ENCODE data around the gene ASB5. TPM values are rescaled to one million over a fixed set of nuclear protein-coding genes. Genes with fewer than 3 reads are reported as not detected.
"Not testable (repeated sequence)": the region's sequence is repeated elsewhere in the genome, so short reads cannot be mapped to it uniquely, and the experiment has no call there.

Gene ASB5
- total RNA-seq, 2 experiments from 2014 or later: not detected

DNA sequence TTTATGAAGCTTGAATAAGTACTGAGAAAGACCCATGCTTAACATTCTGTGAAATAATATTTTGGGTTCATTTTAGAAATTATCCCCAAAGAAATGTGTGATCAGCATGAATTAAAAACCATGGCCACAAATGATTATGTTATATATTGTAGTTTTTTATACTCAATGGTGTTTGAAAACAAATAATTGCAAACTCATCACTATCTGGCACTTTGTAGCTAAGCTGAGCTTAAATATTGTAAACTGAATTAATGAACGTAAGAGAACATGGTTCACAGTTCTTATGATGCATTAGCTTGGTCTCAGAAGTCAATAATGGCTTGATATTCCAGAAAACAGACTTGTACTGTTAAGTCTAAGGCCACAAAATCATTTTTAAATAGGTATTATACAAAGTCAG, 24.6 kb upstream of the ASB5 start:
- Mint-ChIP-seq H3K27ac (no peak overlapping the region), H3K36me3 (peaks cover 1% of the 10 kb centered on the region), H3K4me3 (no peak overlapping the region), H3K9me3 (no peaks in the 10 kb centered on the region), H3K27me3 (no peaks in the 10 kb centered on the region), H3K4me1 (no peaks in the 10 kb centered on the region)
- no peak for DNase-seq
- no peak for ATAC-seq (ENCODE audit: low read depth)
- POLR2A ChIA-PET: no interaction called here

DNA sequence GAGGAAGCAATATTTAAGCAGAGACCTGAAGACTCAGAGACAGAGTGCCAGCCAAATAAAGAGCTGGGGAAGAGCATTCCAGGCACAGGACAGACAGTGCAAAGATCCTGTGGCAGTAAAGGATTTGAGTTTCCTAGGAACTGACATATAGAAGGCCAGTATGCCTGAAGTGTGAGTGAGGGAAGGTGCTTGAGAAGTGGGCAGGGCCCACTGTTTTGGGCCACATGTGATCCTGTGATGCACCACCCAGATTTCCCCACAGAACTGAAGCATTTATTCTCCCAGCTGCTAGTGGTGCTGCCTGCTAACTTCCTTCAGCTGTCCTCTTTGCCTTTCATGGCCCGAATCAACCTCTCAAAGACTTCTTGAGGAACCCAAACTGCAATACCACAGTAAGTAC, 23.9 kb upstream of the ASB5 start:
- DNase-seq (no peak), ATAC-seq (ENCODE audit: low read depth) (no peak)
- H3K27me3 Mint-ChIP-seq: no peaks in the 10 kb centered on the region
- POLR2A ChIA-PET: no interaction called here
- H3K27ac Mint-ChIP-seq: no peak overlapping the region
- peaks cover 1% of the 10 kb centered on the region for H3K36me3 Mint-ChIP-seq
- H3K9me3 Mint-ChIP-seq: no peaks in the 10 kb centered on the region
- no peak overlapping the region for H3K4me3 Mint-ChIP-seq
- H3K4me1 Mint-ChIP-seq: no peaks in the 10 kb centered on the region

DNA sequence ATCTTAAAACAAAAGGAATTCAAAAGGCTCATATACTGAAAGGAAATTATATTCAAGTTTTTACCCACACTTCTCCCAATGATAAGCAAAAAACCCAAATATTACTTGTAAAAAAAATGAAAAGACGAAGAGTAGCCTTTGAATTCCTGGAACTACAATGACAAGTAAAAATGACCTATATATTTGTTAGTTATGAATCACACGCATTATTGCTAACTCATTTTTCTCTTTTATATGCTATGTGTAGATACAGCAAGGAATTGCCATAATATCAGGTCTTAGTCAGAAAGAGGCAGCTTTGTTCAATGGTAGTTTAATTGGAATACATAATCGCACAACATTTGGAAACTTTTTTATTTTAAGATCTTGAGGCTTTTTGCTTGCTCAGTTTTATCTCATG, 22.7 kb upstream of the ASB5 start:
- Mint-ChIP-seq H3K4me3 (no peak overlapping the region), H3K27ac (no peak overlapping the region), H3K36me3 (peaks cover 1% of the 10 kb centered on the region), H3K27me3 (no peaks in the 10 kb centered on the region), H3K9me3 (no peaks in the 10 kb centered on the region), H3K4me1 (no peaks in the 10 kb centered on the region)
- ATAC-seq (ENCODE audit: low read depth) (no peak), DNase-seq (no peak)
- POLR2A ChIA-PET: no interaction called here

DNA sequence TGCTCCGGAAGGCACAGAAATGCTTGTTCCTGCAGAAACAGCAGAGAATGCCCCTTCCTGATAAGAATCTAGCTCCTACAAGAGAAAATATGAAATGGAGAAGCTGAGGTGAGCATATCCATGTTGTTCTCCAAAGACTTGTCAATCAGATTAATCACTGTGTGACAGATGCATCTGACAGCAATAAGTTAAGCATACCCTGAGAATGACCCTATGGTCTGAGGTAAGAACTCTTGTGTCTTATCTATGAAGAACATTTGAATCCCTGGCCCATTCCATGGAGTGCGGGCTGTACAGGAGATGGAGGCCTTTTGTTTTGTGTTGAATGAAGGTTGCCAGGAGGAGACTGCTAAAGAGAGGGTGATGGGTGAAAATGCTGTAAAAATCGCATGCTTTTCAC, 21.5 kb upstream of the ASB5 start:
- no peaks in the 10 kb centered on the region for H3K9me3 Mint-ChIP-seq
- no peaks in the 10 kb centered on the region for H3K27me3 Mint-ChIP-seq
- H3K4me1 Mint-ChIP-seq: no peaks in the 10 kb centered on the region
- DNase-seq (no peak), ATAC-seq (ENCODE audit: low read depth) (no peak)
- POLR2A ChIA-PET: no interaction called here
- H3K4me3 Mint-ChIP-seq: no peak overlapping the region
- no peak overlapping the region for H3K27ac Mint-ChIP-seq
- H3K36me3 Mint-ChIP-seq: peaks cover 1% of the 10 kb centered on the region

DNA sequence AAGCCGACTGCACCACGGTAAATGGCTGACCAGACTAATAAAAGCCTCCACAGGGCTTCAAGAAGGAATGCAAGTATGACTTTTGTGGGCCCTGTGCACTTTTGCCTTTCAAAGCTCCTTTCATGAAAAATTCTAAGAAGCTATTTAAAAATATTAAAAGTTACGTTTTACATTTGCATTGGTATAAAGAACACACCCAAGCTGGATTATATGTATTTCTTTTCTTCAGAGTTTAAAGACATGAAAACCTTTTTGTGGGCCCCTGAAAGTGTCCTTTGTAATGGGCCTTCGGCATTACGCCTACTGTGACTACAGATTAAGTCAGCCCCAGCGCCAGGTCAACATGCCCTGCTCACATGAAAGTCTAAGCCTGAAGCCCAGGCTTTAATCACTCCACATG, 20.5 kb upstream of the ASB5 start:
- no peak overlapping the region for H3K4me3 Mint-ChIP-seq
- H3K36me3 Mint-ChIP-seq: peaks cover 1% of the 10 kb centered on the region
- POLR2A ChIA-PET: no interaction called here
- no peaks in the 10 kb centered on the region for H3K27me3 Mint-ChIP-seq
- no peaks in the 10 kb centered on the region for H3K4me1 Mint-ChIP-seq
- ATAC-seq (ENCODE audit: low read depth): no peak
- no peak for DNase-seq
- H3K27ac Mint-ChIP-seq: no peak overlapping the region
- no peaks in the 10 kb centered on the region for H3K9me3 Mint-ChIP-seq

DNA sequence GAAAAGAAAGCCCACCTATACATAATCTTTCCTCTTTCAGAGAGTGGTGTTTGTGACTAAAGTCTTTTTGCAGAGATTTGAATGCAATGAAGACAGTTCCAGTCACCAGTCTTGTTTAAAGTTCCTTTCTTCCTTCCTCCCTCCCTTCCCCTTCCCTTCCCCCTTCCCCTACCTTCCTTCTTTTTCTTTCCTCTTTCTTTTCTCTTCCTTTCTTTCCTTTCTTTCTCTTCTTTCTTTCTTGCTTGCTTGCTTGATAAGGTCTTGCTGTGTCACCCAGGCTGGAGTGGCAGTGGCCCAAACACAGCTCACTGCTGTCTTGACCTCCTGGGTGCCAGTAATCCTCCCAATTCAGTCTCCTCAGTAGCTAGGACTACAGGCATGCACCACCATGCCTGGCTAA, 19.0 kb upstream of the ASB5 start:
- no peak for ATAC-seq (ENCODE audit: low read depth)

DNA sequence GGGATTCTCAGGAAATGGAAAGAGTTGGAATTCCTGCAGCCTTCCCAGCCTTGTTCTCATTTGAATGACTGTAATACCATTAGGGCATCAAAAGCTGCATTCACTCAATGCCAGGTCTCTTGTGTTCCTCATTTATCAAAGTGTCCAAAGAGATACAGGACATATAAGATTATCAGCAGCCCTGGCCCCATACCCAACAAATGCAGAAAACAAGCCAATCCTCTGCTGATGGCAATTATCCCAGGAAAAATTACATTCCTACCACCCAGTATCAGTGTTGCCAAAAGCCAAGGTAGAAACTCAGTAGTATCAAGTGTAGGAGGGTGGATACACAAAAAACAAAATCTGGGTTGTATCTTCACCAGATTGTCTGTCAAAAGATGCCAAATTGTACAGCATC, 18.5 kb upstream of the ASB5 start:
- H3K9me3 Mint-ChIP-seq: no peaks in the 10 kb centered on the region
- H3K4me1 Mint-ChIP-seq: no peaks in the 10 kb centered on the region
- no peak for DNase-seq
- H3K4me3 Mint-ChIP-seq: no peak overlapping the region
- no peak overlapping the region for H3K27ac Mint-ChIP-seq
- POLR2A ChIA-PET: no interaction called here
- no peak for ATAC-seq (ENCODE audit: low read depth)
- H3K27me3 Mint-ChIP-seq: no peaks in the 10 kb centered on the region
- H3K36me3 Mint-ChIP-seq: peaks cover 1% of the 10 kb centered on the region

More for the DNA sequence above, 19.0 kb upstream of the ASB5 start:
- Mint-ChIP-seq H3K27me3 (no peaks in the 10 kb centered on the region), H3K4me1 (no peaks in the 10 kb centered on the region), H3K4me3 (no peak overlapping the region), H3K27ac (no peak overlapping the region), H3K9me3 (no peaks in the 10 kb centered on the region), H3K36me3 (peaks cover 1% of the 10 kb centered on the region)
- POLR2A ChIA-PET: no interaction called here
- no peak for DNase-seq

DNA sequence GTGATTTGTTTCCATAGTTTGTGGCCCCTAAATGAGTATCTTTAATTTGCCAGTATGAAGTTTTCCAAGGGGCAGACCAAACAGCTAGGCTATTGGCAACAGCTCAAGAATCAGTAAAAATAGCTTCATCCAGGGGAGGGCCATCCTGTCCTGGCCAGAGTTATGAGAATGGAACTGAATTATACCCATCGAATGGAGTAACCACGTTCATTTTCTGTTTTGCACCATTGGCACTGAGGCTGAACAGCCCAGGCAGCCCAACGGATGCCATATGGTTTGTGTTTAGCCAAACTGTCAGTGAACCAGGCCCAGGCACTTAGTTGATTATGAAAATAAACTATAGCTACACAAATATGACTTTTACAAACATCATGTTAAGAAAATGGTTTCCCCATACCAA, 17.7 kb upstream of the ASB5 start:
- DNase-seq: no peak
- no peak for ATAC-seq (ENCODE audit: low read depth)
- Mint-ChIP-seq H3K4me3 (no peak overlapping the region), H3K4me1 (no peaks in the 10 kb centered on the region), H3K36me3 (peaks cover 1% of the 10 kb centered on the region), H3K9me3 (no peaks in the 10 kb centered on the region), H3K27ac (no peak overlapping the region), H3K27me3 (no peaks in the 10 kb centered on the region)
- POLR2A ChIA-PET: no interaction called here

DNA sequence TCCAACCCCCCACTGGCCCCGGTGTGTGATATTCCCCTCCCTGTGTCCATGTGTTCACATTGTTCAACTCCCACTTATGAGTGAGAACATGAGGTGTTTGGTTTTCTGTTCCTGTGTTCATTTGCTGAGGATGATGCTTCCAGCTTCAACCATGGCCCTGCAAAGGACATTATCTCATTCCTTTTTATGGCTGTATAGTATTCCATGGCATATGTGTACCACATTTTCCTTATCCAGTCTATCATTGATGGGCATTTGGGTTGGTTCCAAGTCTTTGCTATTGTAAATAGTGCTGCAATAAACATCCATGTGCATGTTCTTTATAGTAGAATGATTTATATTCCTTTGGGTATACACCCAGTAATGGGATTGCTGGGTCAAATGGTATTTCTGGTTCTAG, 10.5 kb upstream of the ASB5 start:
- H3K4me1 Mint-ChIP-seq; H3K4me3 Mint-ChIP-seq; H3K36me3 Mint-ChIP-seq; H3K27me3 Mint-ChIP-seq; DNase-seq; H3K9me3 Mint-ChIP-seq; ATAC-seq (ENCODE audit: low read depth); POLR2A ChIA-PET; H3K27ac Mint-ChIP-seq: not testable (repeated sequence)

DNA sequence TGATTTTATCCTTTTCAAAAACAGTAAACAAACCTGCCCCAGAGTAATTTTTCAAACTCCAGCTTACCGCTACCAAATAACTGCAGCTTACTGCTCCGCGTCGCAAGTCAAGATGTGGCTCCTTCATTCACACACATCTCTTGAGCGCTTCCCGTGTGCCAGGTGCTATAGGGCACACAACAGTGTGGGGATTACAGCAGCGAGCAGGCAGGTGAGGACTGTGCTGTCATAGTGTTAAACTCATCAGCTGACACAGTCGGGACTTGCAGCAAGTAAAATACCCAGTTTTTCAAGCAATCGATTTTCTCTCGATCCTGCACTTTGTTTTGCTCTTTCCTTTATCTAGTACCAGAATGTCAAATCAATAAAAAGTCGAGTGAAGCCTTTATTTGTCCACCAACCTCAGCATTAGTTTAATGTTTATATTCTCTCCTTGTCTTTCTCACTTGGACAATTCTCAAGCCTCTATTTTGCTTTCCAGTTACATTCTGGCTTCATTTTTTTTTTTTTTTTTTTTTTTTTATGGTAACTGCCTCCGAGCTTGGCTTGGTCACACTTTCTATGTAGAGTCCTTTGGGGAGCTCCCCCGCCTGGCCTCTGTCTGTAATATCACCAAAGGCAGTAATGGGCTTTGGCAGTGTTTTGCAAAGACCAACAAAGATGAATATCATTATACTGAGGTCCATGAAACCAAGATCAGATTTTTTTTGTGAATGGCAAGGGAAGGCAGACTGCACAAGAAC, 8.3 kb upstream of the ASB5 start:
- Mint-ChIP-seq H3K4me3 (no peak overlapping the region), H3K36me3 (no peaks in the 10 kb centered on the region), H3K9me3 (no peaks in the 10 kb centered on the region), H3K4me1 (no peaks in the 10 kb centered on the region), H3K27ac (no peak overlapping the region), H3K27me3 (peaks cover 9% of the 10 kb centered on the region)
- POLR2A ChIA-PET: interaction anchor here (0.6 kb wide), 1 partner anchor 273 kb away, joined by 4 read pairs; no protein-coding TSS in a partner anchor
- DNase-seq (no peak), ATAC-seq (ENCODE audit: low read depth) (no peak)

DNA sequence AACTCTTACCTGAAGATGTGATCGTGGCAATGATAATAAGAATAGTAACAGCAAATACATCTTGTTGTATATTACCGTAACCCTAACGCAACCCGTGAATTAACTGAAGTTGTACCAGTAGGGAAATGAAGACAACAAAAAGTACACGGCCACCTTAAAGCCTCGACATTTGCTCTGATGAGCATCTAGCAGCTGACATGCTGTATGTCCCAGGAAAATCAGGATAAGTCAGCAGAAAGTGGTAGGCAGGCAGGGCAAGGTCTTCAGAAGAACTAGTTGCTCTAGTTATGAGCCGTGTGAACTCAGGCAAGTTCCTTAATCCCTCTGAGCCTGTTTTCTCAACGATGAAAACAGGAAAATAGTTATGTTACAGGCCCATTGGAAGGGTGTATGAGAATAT, 7.7 kb upstream of the ASB5 start:
- H3K27ac Mint-ChIP-seq: no peak overlapping the region
- H3K4me1 Mint-ChIP-seq: no peaks in the 10 kb centered on the region
- H3K36me3 Mint-ChIP-seq: no peaks in the 10 kb centered on the region
- DNase-seq (no peak), ATAC-seq (ENCODE audit: low read depth) (no peak)
- no peaks in the 10 kb centered on the region for H3K9me3 Mint-ChIP-seq
- no peak overlapping the region for H3K4me3 Mint-ChIP-seq
- POLR2A ChIA-PET: no interaction called here
- peaks cover 9% of the 10 kb centered on the region for H3K27me3 Mint-ChIP-seq

DNA sequence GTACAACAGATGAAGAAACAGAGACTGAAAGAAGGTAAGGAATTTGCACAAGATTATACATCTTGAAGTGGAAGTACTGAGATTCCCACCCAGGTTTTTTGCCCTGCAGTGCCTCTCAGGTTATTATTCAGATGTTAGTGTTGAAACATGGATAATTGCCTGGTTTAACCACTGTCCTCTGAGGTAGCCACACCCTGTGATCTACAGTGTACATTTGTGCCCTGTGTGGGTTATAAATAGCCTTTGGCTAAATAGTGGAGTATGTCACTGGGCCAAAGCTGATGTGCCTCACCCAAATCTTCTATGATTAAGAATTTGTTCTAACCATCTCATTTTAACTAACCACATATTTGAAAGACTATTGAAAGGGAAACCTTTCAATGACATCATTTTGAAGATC, 5.4 kb upstream of the ASB5 start:
- POLR2A ChIA-PET: no interaction called here
- H3K9me3 Mint-ChIP-seq: no peaks in the 10 kb centered on the region

DNA sequence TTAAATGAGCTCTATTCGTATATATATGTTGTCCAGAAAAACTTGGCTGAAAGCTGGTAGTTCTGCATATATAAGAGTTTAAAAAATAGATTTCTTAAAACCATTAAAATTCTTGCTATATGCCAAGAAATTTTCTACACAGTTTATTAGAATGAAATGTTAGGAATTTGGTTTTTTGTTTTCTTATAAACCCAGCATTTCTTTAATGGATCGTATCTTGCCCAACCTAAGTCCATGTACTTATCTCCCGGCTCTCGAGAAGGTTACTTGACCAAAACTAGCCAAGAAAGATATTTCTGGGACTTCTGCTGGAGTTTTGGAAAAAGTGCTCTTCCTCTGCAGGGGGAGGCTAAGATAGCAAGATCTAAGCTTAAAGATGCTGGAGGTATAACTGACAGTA, 4.7 kb upstream of the ASB5 start:
- Mint-ChIP-seq H3K9me3 (no peaks in the 10 kb centered on the region), H3K4me3 (no peak overlapping the region), H3K4me1 (no peaks in the 10 kb centered on the region), H3K27ac (no peak overlapping the region), H3K27me3 (peaks cover 10% of the 10 kb centered on the region), H3K36me3 (no peaks in the 10 kb centered on the region)
- no peak for DNase-seq
- POLR2A ChIA-PET: no interaction called here
- no peak for ATAC-seq (ENCODE audit: low read depth)

More for the DNA sequence above, 5.4 kb upstream of the ASB5 start:
- ATAC-seq (ENCODE audit: low read depth) (no peak), DNase-seq (no peak)
- Mint-ChIP-seq H3K27ac (no peak overlapping the region), H3K36me3 (no peaks in the 10 kb centered on the region), H3K4me3 (no peak overlapping the region), H3K4me1 (no peaks in the 10 kb centered on the region), H3K27me3 (peaks cover 12% of the 10 kb centered on the region)

DNA sequence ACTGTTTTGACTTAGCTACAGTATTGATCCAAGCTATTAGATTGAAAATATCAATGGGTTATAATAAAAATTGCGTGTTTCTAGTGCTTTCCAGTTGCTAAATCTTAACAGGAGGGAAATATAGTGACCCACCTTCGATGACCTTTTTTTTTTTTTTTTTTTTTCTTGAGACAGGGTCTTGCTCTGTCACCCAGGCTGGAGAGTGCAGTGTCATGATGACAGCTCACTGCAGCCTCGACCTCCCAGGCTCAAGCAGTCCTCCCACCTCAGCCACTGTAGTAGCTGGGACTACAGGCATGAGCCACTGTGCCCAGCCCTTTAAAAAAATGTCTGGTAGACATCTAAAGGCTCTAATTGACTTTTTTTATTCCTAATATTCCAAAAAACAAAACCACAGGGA, 3.8 kb upstream of the ASB5 start:
- POLR2A ChIA-PET: no interaction called here
- no peak for ATAC-seq (ENCODE audit: low read depth)
- Mint-ChIP-seq H3K27me3 (peaks cover 10% of the 10 kb centered on the region), H3K27ac (no peak overlapping the region), H3K4me3 (no peak overlapping the region), H3K4me1 (no peaks in the 10 kb centered on the region), H3K9me3 (no peaks in the 10 kb centered on the region), H3K36me3 (no peaks in the 10 kb centered on the region)
- no peak for DNase-seq

DNA sequence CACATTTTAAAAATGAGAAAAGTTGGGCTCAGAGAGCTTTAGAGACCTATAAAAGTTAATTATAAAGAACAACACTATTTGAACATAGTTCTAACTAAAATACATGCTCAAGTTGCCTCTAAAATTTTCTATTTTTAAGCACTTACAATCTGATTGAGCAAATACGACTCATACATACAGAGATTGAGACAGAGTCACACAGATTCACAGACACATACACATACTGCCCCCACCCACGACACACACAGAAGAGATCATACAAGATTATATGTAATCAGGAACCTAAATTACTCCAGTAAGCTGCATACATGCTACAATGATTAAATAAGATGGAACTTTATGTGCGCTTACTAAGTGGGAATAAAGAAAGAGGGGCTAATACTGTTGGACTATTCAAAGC, 2.7 kb upstream of the ASB5 start:
- no peaks in the 10 kb centered on the region for H3K4me1 Mint-ChIP-seq
- H3K27me3 Mint-ChIP-seq: peaks cover 7% of the 10 kb centered on the region
- no peaks in the 10 kb centered on the region for H3K9me3 Mint-ChIP-seq
- ATAC-seq (ENCODE audit: low read depth) (no peak), DNase-seq (no peak)
- no peak overlapping the region for H3K27ac Mint-ChIP-seq
- POLR2A ChIA-PET: no interaction called here
- H3K36me3 Mint-ChIP-seq: no peaks in the 10 kb centered on the region
- no peak overlapping the region for H3K4me3 Mint-ChIP-seq

Measured in activated naive CD8-positive, alpha-beta T cell treated with anti-CD3 and anti-CD28 coated beads, Interleukin-2, amount 10 ng/mL, durations not matched to agents 7 days and 5 days (primary cell).